H9 (cell line): ENCODE measurements around the gene EED. TPM values are rescaled to one million over a fixed set of nuclear protein-coding genes. Genes with fewer than 3 reads are reported as not detected.

Experiments
- DNase-seq: peaks from one replicate; pipeline ENCODE4 v3.0.0-alpha.2; 2017
- H2AFZ ChIP-seq: one replicate; pipeline ENCODE4 v1.6.1; 2013; ENCODE audit warnings: mild to moderate bottlenecking, low read length, control low read depth, moderate library complexity
- H2AK5ac ChIP-seq: 2 replicates; pipeline ENCODE4 v1.6.1; 2013; ENCODE audit warnings: low read length, control low read depth, mixed read lengths; ENCODE audit not compliant: insufficient read length
- H2BK120ac ChIP-seq: one replicate; pipeline ENCODE4 v1.6.1; 2013; ENCODE audit warnings: low read depth, mild to moderate bottlenecking, low read length, control low read depth, inconsistent platforms; ENCODE audit not compliant: poor library complexity, severe bottlenecking
- H2BK12ac ChIP-seq: 2 replicates; pipeline ENCODE4 v1.6.1; 2013; ENCODE audit warnings: low read length, control low read depth, mixed read lengths, low read depth; ENCODE audit not compliant: insufficient read length
- H2BK15ac ChIP-seq: 2 replicates; pipeline ENCODE4 v1.6.1; 2013; ENCODE audit warnings: low read depth, low read length, control low read depth
- H2BK20ac ChIP-seq: one replicate; pipeline ENCODE4 v1.6.1; 2013; ENCODE audit warnings: low read depth, mild to moderate bottlenecking, low read length, control low read depth, inconsistent platforms; ENCODE audit not compliant: poor library complexity, severe bottlenecking
- H2BK5ac ChIP-seq: 2 replicates; pipeline ENCODE4 v1.6.1; 2013; ENCODE audit warnings: low read length, control low read depth, mixed read lengths; ENCODE audit not compliant: insufficient read length
- H3K14ac ChIP-seq: 2 replicates; pipeline ENCODE4 v1.6.1; 2013; ENCODE audit warnings: low read length, control low read depth; ENCODE audit not compliant: insufficient read depth
- H3K18ac ChIP-seq: 2 replicates; pipeline ENCODE4 v1.6.1; 2013; ENCODE audit warnings: low read depth, mild to moderate bottlenecking, mixed read lengths, low read length, control low read depth; ENCODE audit not compliant: insufficient read length
- H3K23ac ChIP-seq: 2 replicates; pipeline ENCODE4 v1.6.1; 2013; ENCODE audit warnings: low read length, control low read depth, mixed read lengths, low read depth; ENCODE audit not compliant: insufficient read length
- H3K23me2 ChIP-seq: 2 replicates; pipeline ENCODE4 v1.6.1; 2013; ENCODE audit warnings: low read depth, mild to moderate bottlenecking, mixed read lengths, low read length, control low read depth; ENCODE audit not compliant: insufficient read length, poor library complexity, severe bottlenecking
- H3K27ac ChIP-seq: 2 replicates; pipeline ENCODE4 v1.5.1; 2013; ENCODE audit warnings: low read length, control low read depth, mixed read lengths, low read depth; ENCODE audit not compliant: insufficient read length
- H3K27me3 ChIP-seq: 2 replicates; pipeline ENCODE4 v1.6.1; 2013; ENCODE audit warnings: low read length, control low read depth, inconsistent platforms; ENCODE audit not compliant: insufficient read depth
- H3K4ac ChIP-seq: 2 replicates; pipeline ENCODE4 v1.6.1; 2013; ENCODE audit warnings: low read depth, mild to moderate bottlenecking, control low read depth, inconsistent platforms, low read length, moderate library complexity
- H3K4me1 ChIP-seq: 2 replicates; pipeline ENCODE4 v1.6.1; 2013; ENCODE audit warnings: low read length, control low read depth, inconsistent platforms; ENCODE audit not compliant: insufficient read depth
- H3K4me2 ChIP-seq: 2 replicates; pipeline ENCODE4 v1.6.1; 2013; ENCODE audit warnings: low read length, control low read depth, mixed read lengths; ENCODE audit not compliant: insufficient read length, insufficient read depth
- H3K56ac ChIP-seq: 2 replicates; pipeline ENCODE4 v1.6.1; 2013; ENCODE audit warnings: low read depth, mild to moderate bottlenecking, mixed read lengths, low read length, control low read depth; ENCODE audit not compliant: insufficient read length
- H3K79me1 ChIP-seq: 2 replicates; pipeline ENCODE4 v1.6.1; 2013; ENCODE audit warnings: low read depth, mild to moderate bottlenecking, moderate library complexity, low read length, control low read depth, inconsistent platforms; ENCODE audit not compliant: insufficient read depth, poor library complexity, severe bottlenecking
- H3K79me2 ChIP-seq: 2 replicates; pipeline ENCODE4 v1.6.1; 2013; ENCODE audit warnings: low read length, control low read depth, inconsistent platforms; ENCODE audit not compliant: insufficient read depth
- H3K9ac ChIP-seq: 2 replicates; pipeline ENCODE4 v1.6.1; 2013; ENCODE audit warnings: low read length, control low read depth, mixed read lengths; ENCODE audit not compliant: insufficient read length; ENCODE audit errors: extremely low read depth
- H3K9me3 ChIP-seq: one replicate; pipeline ENCODE4 v1.6.1; 2013; ENCODE audit warnings: low read depth, low read length, inconsistent platforms; ENCODE audit not compliant: control insufficient read depth
- H3T11ph ChIP-seq: one replicate; pipeline ENCODE4 v1.6.1; 2013; ENCODE audit warnings: mild to moderate bottlenecking, low read length, control low read depth, inconsistent platforms
- H4K20me1 ChIP-seq: one replicate; pipeline ENCODE4 v1.6.1; 2013; ENCODE audit not compliant: control insufficient read depth, insufficient read length, insufficient read depth
- H4K5ac ChIP-seq: 2 replicates; pipeline ENCODE4 v1.6.1; 2013; ENCODE audit warnings: low read depth, mild to moderate bottlenecking, mixed read lengths, low read length, control low read depth; ENCODE audit not compliant: insufficient read length
- H4K8ac ChIP-seq: replicated peaks from 2 replicates; pipeline ENCODE4 v1.6.1; 2013; ENCODE audit warnings: low read length, control low read depth, mixed read lengths, low read depth; ENCODE audit not compliant: insufficient read length
- H4K91ac ChIP-seq: 2 replicates; pipeline ENCODE4 v1.6.1; 2013; ENCODE audit warnings: low read depth, mild to moderate bottlenecking, moderate library complexity, mixed read lengths, low read length, control low read depth; ENCODE audit not compliant: insufficient read length
- H3K27ac Mint-ChIP-seq, 3 experiments: 2 replicates in 2 of 3; 3 replicates in 1 of 3; pipeline ENCODE4 v1.8.0; 2020 to 2021; ENCODE audit warnings: mixed read lengths in 3 of 3, mild to moderate bottlenecking in 1 of 3, moderate library complexity in 1 of 3
- H3K27me3 Mint-ChIP-seq: 2 replicates; pipeline ENCODE4 v1.8.0; 2021; ENCODE audit warnings: low read depth, mild to moderate bottlenecking, moderate library complexity, mixed read lengths
- H3K36me3 Mint-ChIP-seq, 3 experiments: 2 replicates in 2 of 3; 3 replicates in 1 of 3; pipeline ENCODE4 v1.8.0; 2020 to 2021; ENCODE audit warnings: low read depth in 3 of 3, mixed read lengths in 3 of 3; ENCODE audit not compliant: insufficient read depth in 1 of 3
- H3K4me1 Mint-ChIP-seq, 2 experiments: 2 replicates each; pipeline ENCODE4 v1.8.0; 2020; ENCODE audit warnings: mixed read lengths in 2 of 2
- H3K4me3 Mint-ChIP-seq, 2 experiments: 2 replicates in 1 of 2; 3 replicates in 1 of 2; pipeline ENCODE4 v1.8.0; 2020 to 2021; ENCODE audit warnings: mild to moderate bottlenecking in 2 of 2, mixed read lengths in 2 of 2, moderate library complexity in 1 of 2
- H3K9me3 Mint-ChIP-seq, 2 experiments: 2 replicates in 1 of 2; 3 replicates in 1 of 2; pipeline ENCODE4 v1.8.0; 2020; ENCODE audit warnings: mild to moderate bottlenecking in 2 of 2, mixed read lengths in 2 of 2, moderate library complexity in 1 of 2
- WGBS: extraction: QIAGEN DNeasy Blood & Tissue Kit; methylation state at CpG from one replicate; pipeline ENCODE4 v1.1.7; 2013; ENCODE audit warnings: missing lambda C conversion rate, low lambda C conversion rate, mixed read lengths; ENCODE audit not compliant: insufficient read length; ENCODE audit errors: extremely low coverage; 5-methylcytosine and 5-hydroxymethylcytosine counted together
- total RNA-seq: library from RNA; stranded (reverse); gene quantifications from 2 replicates; pipeline ENCODE4 v1.2.1, GENCODE V29; 2021
- TF ChIP-seq, protein P1 (sequence below): fragments of 200-600 bp; sonication (generic); conservative IDR thresholded peaks from 3 replicates; pipeline ENCODE4 v1.8.0; 2021; ENCODE audit warnings: antibody characterized with exemption, mild to moderate bottlenecking

Gene EED
- total RNA-seq, 1 experiment from 2014 or later: 34.1 TPM

DNA sequence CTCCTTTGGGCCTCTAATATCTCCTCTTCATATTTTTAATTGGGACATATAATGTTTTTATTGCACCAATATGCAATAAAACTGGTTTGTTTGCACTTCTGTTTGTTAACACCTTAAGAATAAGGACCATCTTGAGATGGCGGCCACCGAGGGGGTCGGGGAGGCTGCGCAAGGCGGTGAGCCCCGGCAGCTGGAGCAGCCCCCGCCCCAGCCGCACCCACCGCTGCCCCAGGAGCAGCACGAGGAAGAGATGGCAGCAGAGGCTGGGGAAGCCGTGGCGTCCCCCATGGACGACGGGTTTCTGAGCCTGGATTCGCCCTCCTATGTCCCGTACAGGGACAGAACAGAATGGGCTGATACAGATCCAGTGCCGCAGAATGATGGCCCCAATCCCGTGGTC is 49.6 kb upstream of the EED start:
- no peak overlapping the region for H3T11ph ChIP-seq
- no peaks in the 10 kb centered on the region for H3K4me1 ChIP-seq
- no peak overlapping the region for H3K27ac ChIP-seq
- H3K18ac ChIP-seq: no peak overlapping the region
- Mint-ChIP-seq H3K27ac (no peak overlapping the region), H3K4me3 (no peak overlapping the region), H3K9me3 (no peaks in the 10 kb centered on the region; a peak in 1 of 5 replicates), H3K36me3 (no peaks in the 10 kb centered on the region), H3K4me1 (peaks cover 3 to 5% of the 10 kb centered on the region in 2 experiments; a peak in 3 of 4 replicates), H3K27me3 (peaks cover 22% of the 10 kb centered on the region)
- H3K79me2 ChIP-seq: no peaks in the 10 kb centered on the region
- H2BK15ac ChIP-seq: no peak overlapping the region
- H4K5ac ChIP-seq: no peak overlapping the region
- no peaks in the 10 kb centered on the region for H3K79me1 ChIP-seq
- no peak overlapping the region for H2BK5ac ChIP-seq
- no peak overlapping the region for H3K23ac ChIP-seq
- H4K20me1 ChIP-seq: no peaks in the 10 kb centered on the region
- no peak overlapping the region for H2AFZ ChIP-seq
- no peak overlapping the region for H3K56ac ChIP-seq
- H3K4ac ChIP-seq: no peak overlapping the region
- no peak overlapping the region for H2AK5ac ChIP-seq
- H2BK20ac ChIP-seq: no peak overlapping the region
- no peak overlapping the region for H4K8ac ChIP-seq
- no peak for DNase-seq
- no peak overlapping the region for H4K91ac ChIP-seq
- no peaks in the 10 kb centered on the region for H3K9me3 ChIP-seq
- H3K9ac ChIP-seq: no peak overlapping the region
- no peak overlapping the region for H3K14ac ChIP-seq
- no peaks in the 10 kb centered on the region for H3K23me2 ChIP-seq
- TF ChIP-seq, protein P1, sequence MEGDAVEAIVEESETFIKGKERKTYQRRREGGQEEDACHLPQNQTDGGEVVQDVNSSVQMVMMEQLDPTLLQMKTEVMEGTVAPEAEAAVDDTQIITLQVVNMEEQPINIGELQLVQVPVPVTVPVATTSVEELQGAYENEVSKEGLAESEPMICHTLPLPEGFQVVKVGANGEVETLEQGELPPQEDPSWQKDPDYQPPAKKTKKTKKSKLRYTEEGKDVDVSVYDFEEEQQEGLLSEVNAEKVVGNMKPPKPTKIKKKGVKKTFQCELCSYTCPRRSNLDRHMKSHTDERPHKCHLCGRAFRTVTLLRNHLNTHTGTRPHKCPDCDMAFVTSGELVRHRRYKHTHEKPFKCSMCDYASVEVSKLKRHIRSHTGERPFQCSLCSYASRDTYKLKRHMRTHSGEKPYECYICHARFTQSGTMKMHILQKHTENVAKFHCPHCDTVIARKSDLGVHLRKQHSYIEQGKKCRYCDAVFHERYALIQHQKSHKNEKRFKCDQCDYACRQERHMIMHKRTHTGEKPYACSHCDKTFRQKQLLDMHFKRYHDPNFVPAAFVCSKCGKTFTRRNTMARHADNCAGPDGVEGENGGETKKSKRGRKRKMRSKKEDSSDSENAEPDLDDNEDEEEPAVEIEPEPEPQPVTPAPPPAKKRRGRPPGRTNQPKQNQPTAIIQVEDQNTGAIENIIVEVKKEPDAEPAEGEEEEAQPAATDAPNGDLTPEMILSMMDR: no peak
- no peak overlapping the region for H2BK120ac ChIP-seq
- WGBS: no CpG with 5 or more reads among the region's 18 CpGs
- H3K4me2 ChIP-seq: no peak overlapping the region
- no peak overlapping the region for H2BK12ac ChIP-seq
- no peaks in the 10 kb centered on the region for H3K27me3 ChIP-seq
